ENCODE measurements around the gene ATP5F1D.

ATP5F1D gene

GRCh38 chr19:1286487-1287353 lies 45.2 kb downstream of the ATP5F1D start:
- Histone ChIP-seq H3K27me3 (ENCODE audit: low read depth, low read length) (peaks cover 25% of the 10 kb centered on the region), H3K9me3 (ENCODE audit: insufficient read depth, low read length) (no peaks in the 10 kb centered on the region), H3K4me3 (ENCODE audit: low read length) (no peak overlapping the region), H3K4me1 (ENCODE audit: low read length) (peaks cover 23% of the 10 kb centered on the region), H3K27ac (ENCODE audit: low read length) (no peak overlapping the region), H3K9ac (ENCODE audit: low read length) (no peak overlapping the region), H3K36me3 (replicated peaks; ENCODE audit: low read depth, low read length) (no peaks in the 10 kb centered on the region), H2AFZ (ENCODE audit: low read depth, low read length) (no peak overlapping the region), H3K79me2 (ENCODE audit: low read length) (no peaks in the 10 kb centered on the region), H4K20me1 (ENCODE audit: insufficient read depth, low read length) (no peaks in the 10 kb centered on the region), H3K4me2 (ENCODE audit: low read length) (no peak overlapping the region)
- TF ChIP-seq EZH2phosphoT487 (IDR thresholded peaks at IDR 0.05; ENCODE audit: low read depth): no peak
- no peak for TF ChIP-seq CTCF (IDR thresholded peaks at IDR 0.05; ENCODE audit: low read depth, low read length)

GRCh38 chr19:1287354-1288225 lies 46.0 kb downstream of the ATP5F1D start:
- H2AFZ ChIP-seq (ENCODE audit: low read depth, low read length): no peak overlapping the region
- no peaks in the 10 kb centered on the region for H3K9me3 ChIP-seq (ENCODE audit: insufficient read depth, low read length)
- H3K9ac ChIP-seq (ENCODE audit: low read length): no peak overlapping the region
- no peaks in the 10 kb centered on the region for H3K36me3 ChIP-seq (replicated peaks; ENCODE audit: low read depth, low read length)
- no peak for TF ChIP-seq EZH2phosphoT487 (IDR thresholded peaks at IDR 0.05; ENCODE audit: low read depth)
- H3K4me1 ChIP-seq (ENCODE audit: low read length): peaks cover 31% of the 10 kb centered on the region
- H4K20me1 ChIP-seq (ENCODE audit: insufficient read depth, low read length): no peaks in the 10 kb centered on the region
- no peak overlapping the region for H3K4me3 ChIP-seq (ENCODE audit: low read length)
- H3K4me2 ChIP-seq (ENCODE audit: low read length): no peak overlapping the region
- no peaks in the 10 kb centered on the region for H3K79me2 ChIP-seq (ENCODE audit: low read length)
- H3K27me3 ChIP-seq (ENCODE audit: low read depth, low read length): peaks cover 25% of the 10 kb centered on the region
- no peak overlapping the region for H3K27ac ChIP-seq (ENCODE audit: low read length)

GRCh38 chr19:1288226-1288612 lies 46.7 kb downstream of the ATP5F1D start:
- H3K9ac ChIP-seq (ENCODE audit: low read length): no peak overlapping the region
- peaks cover 37% of the 10 kb centered on the region for H3K4me1 ChIP-seq (ENCODE audit: low read length)
- H4K20me1 ChIP-seq (ENCODE audit: insufficient read depth, low read length): no peaks in the 10 kb centered on the region
- no peak overlapping the region for H3K4me2 ChIP-seq (ENCODE audit: low read length)
- H3K27me3 ChIP-seq (ENCODE audit: low read depth, low read length): peaks cover 25% of the 10 kb centered on the region
- no peak overlapping the region for H3K27ac ChIP-seq (ENCODE audit: low read length)
- H3K36me3 ChIP-seq (replicated peaks; ENCODE audit: low read depth, low read length): no peaks in the 10 kb centered on the region
- H3K4me3 ChIP-seq (ENCODE audit: low read length): no peak overlapping the region
- no peak for TF ChIP-seq EZH2phosphoT487 (IDR thresholded peaks at IDR 0.05; ENCODE audit: low read depth)
- no peak for TF ChIP-seq CTCF (IDR thresholded peaks at IDR 0.05; ENCODE audit: low read depth, low read length)
- H2AFZ ChIP-seq (ENCODE audit: low read depth, low read length): no peak overlapping the region
- H3K79me2 ChIP-seq (ENCODE audit: low read length): no peaks in the 10 kb centered on the region
- H3K9me3 ChIP-seq (ENCODE audit: insufficient read depth, low read length): no peaks in the 10 kb centered on the region

GRCh38 chr19:1288833-1289685 lies 47.5 kb downstream of the ATP5F1D start:
- H3K4me1 ChIP-seq (ENCODE audit: low read length): peaks cover 37% of the 10 kb centered on the region
- H2AFZ ChIP-seq (ENCODE audit: low read depth, low read length): no peak overlapping the region; the same call in 1 of the 2 replicates
- H4K20me1 ChIP-seq (ENCODE audit: insufficient read depth, low read length): no peaks in the 10 kb centered on the region
- TF ChIP-seq CTCF (IDR thresholded peaks at IDR 0.05; ENCODE audit: low read depth, low read length) (no peak), EZH2phosphoT487 (IDR thresholded peaks at IDR 0.05; ENCODE audit: low read depth) (no peak)
- no peaks in the 10 kb centered on the region for H3K79me2 ChIP-seq (ENCODE audit: low read length)
- H3K27me3 ChIP-seq (ENCODE audit: low read depth, low read length): peaks cover 26% of the 10 kb centered on the region
- H3K4me2 ChIP-seq (ENCODE audit: low read length): peak overlapping the region; percentile 94
- H3K36me3 ChIP-seq (replicated peaks; ENCODE audit: low read depth, low read length): no peaks in the 10 kb centered on the region
- H3K9ac ChIP-seq (ENCODE audit: low read length): no peak overlapping the region
- no peak overlapping the region for H3K4me3 ChIP-seq (ENCODE audit: low read length)
- H3K9me3 ChIP-seq (ENCODE audit: insufficient read depth, low read length): no peaks in the 10 kb centered on the region
- H3K27ac ChIP-seq (ENCODE audit: low read length): no peak overlapping the region
